ENCODE results near the gene DNAAF9. TPM values are rescaled to one million over a fixed set of nuclear protein-coding genes. Genes with fewer than 3 reads are reported as not detected.

Gene DNAAF9
- total and polyA plus RNA-seq, 2 of the 4 experiments (the other 2 are of a cell fraction) = 7.9 to 8.2 TPM

DNA sequence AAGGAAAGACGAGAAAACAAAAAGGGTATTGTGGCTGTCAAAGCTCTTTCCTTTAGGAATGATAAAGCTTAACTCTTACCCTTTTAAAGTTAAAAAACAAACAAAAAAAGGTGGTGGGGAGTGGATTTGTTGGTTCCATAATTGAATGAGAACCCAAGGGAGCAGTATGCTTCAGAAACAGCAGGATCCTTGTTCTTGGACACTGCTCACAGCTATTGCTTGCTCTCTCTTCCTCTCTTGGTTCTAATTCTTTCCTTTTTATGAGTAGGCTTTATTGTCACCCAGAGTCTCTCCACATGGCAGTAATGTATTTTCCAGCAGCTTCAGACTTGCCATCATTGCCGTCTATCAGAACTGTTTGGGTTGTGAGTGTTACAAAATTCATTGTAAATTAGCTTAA lies 44.7 kb upstream of the DNAAF9 start:
- Histone ChIP-seq H4K20me1 (ENCODE audit: insufficient read depth, low read length) (no peaks in the 10 kb centered on the region), H4K8ac (ENCODE audit: low read depth in 2 of 2, low read length in 2 of 2) (no peak overlapping the region), H3K27me3 (ENCODE audit: control insufficient read depth, insufficient read depth, low read length) (peaks cover 43% of the 10 kb centered on the region), H3K79me1 (ENCODE audit: low read depth in 1 of 2, low read length in 2 of 2) (no peaks in the 10 kb centered on the region), H3K18ac (ENCODE audit: low read depth, low read length) (no peak overlapping the region), H2BK120ac (ENCODE audit: low read depth, low read length) (no peak overlapping the region), H3K9me1 (ENCODE audit: insufficient read depth, low read length) (no peaks in the 10 kb centered on the region), H3K14ac (replicated peaks; ENCODE audit: low read depth, low read length) (no peak overlapping the region), H2AK9ac (replicated peaks; ENCODE audit: low read depth, low read length, poor library complexity) (no peak overlapping the region), H3K9me3 (ENCODE audit: control insufficient read depth, insufficient read depth, low read length) (no peaks in the 10 kb centered on the region), H2BK20ac (ENCODE audit: low read depth, low read length) (no peak overlapping the region), H4K5ac (ENCODE audit: low read depth, low read length) (no peak overlapping the region), H3K4me1 (ENCODE audit: control insufficient read depth, insufficient read depth, low read length) (no peaks in the 10 kb centered on the region), H2BK5ac (ENCODE audit: low read depth, low read length, poor library complexity, severe bottlenecking) (no peak overlapping the region), H3K4ac (ENCODE audit: low read depth, low read length) (no peak overlapping the region), H3K4me2 (ENCODE audit: low read depth, low read length) (no peak overlapping the region), H4K91ac (ENCODE audit: insufficient read depth, low read depth, low read length) (no peak overlapping the region), H3K23ac (ENCODE audit: low read depth, low read length) (no peak overlapping the region), H2AK5ac (ENCODE audit: low read depth, low read length) (no peak overlapping the region), H2AFZ (replicated peaks; ENCODE audit: low read length, poor library complexity) (no peak overlapping the region), H3K4me3 (ENCODE audit: insufficient read depth, low read depth, low read length) (no peak overlapping the region), H3K56ac (ENCODE audit: extremely low read depth, insufficient read depth, low read length) (no peak overlapping the region), H2BK15ac (ENCODE audit: low read depth, low read length) (no peak overlapping the region), H3K27ac (ENCODE audit: insufficient read depth, low read length) (no peak overlapping the region), H3K9ac (ENCODE audit: low read depth, low read length) (no peak overlapping the region), H3K36me3 (ENCODE audit: control insufficient read depth, insufficient read depth, low read length) (no peaks in the 10 kb centered on the region)
- DNase-seq = no peak
- in situ Hi-C loops (cut with MboI; ENCODE audit: low sequenced_read_pairs) (no loop called here), intact Hi-C loops (cut with micrococcal nuclease) (no loop called here), dilution Hi-C loops (cut with HindIII; ENCODE audit: low sequenced_read_pairs, unreplicated experiment) (no loop called here)
- CTCF ChIA-PET = no interaction called here
- ATAC-seq (ENCODE audit: low read depth) = no peak
- BruUV-seq (replicated peaks) = no TSS peak
- WGBS, 2 experiments (ENCODE audit: extremely low coverage in 2 of 2, insufficient read length in 1 of 2) = no CpG with 5 or more reads among the region's 2 CpGs
- POLR2A ChIA-PET (ENCODE audit: unreplicated experiment) = interaction anchor here (1.2 kb wide), 1 partner anchor 19 kb away, joined by 3 read pairs; the partner anchor contains the start of gene ATRN
- TF ChIP-seq ELK1 (IDR thresholded peaks at IDR 0.05; ENCODE audit: borderline replicate concordance, low read depth, low read length) (no peak), RFX5 (IDR thresholded peaks at IDR 0.05; ENCODE audit: low read depth, low read length) (no peak), MAFK (IDR thresholded peaks at IDR 0.05; ENCODE audit: low read depth, low read length) (no peak), BHLHE40 (IDR thresholded peaks at IDR 0.05; ENCODE audit: low read depth, low read length) (no peak), MAZ (IDR thresholded peaks at IDR 0.05; ENCODE audit: borderline replicate concordance, low read depth, low read length) (no peak), CEBPB (IDR thresholded peaks at IDR 0.05; ENCODE audit: low read depth, low read length) (no peak), CTCF (conservative IDR thresholded peaks at IDR 0.05; ENCODE audit: low read depth, low read length) (no peak), NFE2L2 (IDR thresholded peaks at IDR 0.05; ENCODE audit: low read depth, low read length) (no peak)

Measured in IMR-90 (cell line).